Measurements from ENCODE around the gene KRTAP5-5. TPM values are rescaled to one million over a fixed set of nuclear protein-coding genes. Genes with fewer than 3 reads are reported as not detected.
"Not testable (repeated sequence)": the region's sequence is repeated elsewhere in the genome, so short reads cannot be mapped to it uniquely, and the experiment has no call there.

KRTAP5-5 gene
- polyA plus RNA-seq, 1 donor from 2014 or later: not detected

DNA sequence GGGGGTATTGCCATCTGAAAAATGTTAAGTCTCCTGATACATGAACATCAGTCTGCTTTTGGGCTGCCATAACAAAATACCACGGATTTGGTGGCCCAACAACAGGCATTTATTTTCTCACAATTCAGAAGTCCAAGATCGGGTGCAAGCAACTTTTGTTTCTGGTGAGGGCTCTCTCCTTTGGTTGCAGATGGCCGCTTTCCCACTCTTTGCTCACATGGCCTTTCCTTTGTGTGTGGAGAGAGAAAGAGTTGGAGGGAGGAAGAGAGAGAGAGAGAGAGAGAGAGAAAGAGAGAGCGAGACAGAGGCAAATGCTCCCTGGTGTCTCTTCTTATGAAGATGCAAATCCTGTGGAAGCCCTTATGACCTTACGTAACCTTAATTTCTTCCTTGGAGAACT is 28.9 kb upstream of the KRTAP5-5 start:
- H2AFZ ChIP-seq (ENCODE audit: low read depth, low read length): no peak overlapping the region
- H3K9me2 ChIP-seq (ENCODE audit: insufficient read depth, low read length): no peaks in the 10 kb centered on the region
- H4K20me1 ChIP-seq (ENCODE audit: insufficient read depth): no peaks in the 10 kb centered on the region
- H3K36me3 ChIP-seq (ENCODE audit: insufficient read depth, low read length): no peaks in the 10 kb centered on the region
- TF ChIP-seq RAD21 (conservative IDR thresholded peaks at IDR 0.05): no peak
- no peak for TF ChIP-seq EP300 (conservative IDR thresholded peaks at IDR 0.05; ENCODE audit: poor library complexity, severe bottlenecking)
- TF ChIP-seq, protein P1, sequence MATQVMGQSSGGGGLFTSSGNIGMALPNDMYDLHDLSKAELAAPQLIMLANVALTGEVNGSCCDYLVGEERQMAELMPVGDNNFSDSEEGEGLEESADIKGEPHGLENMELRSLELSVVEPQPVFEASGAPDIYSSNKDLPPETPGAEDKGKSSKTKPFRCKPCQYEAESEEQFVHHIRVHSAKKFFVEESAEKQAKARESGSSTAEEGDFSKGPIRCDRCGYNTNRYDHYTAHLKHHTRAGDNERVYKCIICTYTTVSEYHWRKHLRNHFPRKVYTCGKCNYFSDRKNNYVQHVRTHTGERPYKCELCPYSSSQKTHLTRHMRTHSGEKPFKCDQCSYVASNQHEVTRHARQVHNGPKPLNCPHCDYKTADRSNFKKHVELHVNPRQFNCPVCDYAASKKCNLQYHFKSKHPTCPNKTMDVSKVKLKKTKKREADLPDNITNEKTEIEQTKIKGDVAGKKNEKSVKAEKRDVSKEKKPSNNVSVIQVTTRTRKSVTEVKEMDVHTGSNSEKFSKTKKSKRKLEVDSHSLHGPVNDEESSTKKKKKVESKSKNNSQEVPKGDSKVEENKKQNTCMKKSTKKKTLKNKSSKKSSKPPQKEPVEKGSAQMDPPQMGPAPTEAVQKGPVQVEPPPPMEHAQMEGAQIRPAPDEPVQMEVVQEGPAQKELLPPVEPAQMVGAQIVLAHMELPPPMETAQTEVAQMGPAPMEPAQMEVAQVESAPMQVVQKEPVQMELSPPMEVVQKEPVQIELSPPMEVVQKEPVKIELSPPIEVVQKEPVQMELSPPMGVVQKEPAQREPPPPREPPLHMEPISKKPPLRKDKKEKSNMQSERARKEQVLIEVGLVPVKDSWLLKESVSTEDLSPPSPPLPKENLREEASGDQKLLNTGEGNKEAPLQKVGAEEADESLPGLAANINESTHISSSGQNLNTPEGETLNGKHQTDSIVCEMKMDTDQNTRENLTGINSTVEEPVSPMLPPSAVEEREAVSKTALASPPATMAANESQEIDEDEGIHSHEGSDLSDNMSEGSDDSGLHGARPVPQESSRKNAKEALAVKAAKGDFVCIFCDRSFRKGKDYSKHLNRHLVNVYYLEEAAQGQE (IDR thresholded peaks at IDR 0.05; ENCODE audit: borderline replicate concordance): no peak
- TF ChIP-seq POLR2AphosphoS5 (IDR thresholded peaks at IDR 0.05): no peak
- no peak for TF ChIP-seq SMC3 (conservative IDR thresholded peaks at IDR 0.05; ENCODE audit: poor library complexity)
- TF ChIP-seq, protein P2, sequence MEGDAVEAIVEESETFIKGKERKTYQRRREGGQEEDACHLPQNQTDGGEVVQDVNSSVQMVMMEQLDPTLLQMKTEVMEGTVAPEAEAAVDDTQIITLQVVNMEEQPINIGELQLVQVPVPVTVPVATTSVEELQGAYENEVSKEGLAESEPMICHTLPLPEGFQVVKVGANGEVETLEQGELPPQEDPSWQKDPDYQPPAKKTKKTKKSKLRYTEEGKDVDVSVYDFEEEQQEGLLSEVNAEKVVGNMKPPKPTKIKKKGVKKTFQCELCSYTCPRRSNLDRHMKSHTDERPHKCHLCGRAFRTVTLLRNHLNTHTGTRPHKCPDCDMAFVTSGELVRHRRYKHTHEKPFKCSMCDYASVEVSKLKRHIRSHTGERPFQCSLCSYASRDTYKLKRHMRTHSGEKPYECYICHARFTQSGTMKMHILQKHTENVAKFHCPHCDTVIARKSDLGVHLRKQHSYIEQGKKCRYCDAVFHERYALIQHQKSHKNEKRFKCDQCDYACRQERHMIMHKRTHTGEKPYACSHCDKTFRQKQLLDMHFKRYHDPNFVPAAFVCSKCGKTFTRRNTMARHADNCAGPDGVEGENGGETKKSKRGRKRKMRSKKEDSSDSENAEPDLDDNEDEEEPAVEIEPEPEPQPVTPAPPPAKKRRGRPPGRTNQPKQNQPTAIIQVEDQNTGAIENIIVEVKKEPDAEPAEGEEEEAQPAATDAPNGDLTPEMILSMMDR (IDR thresholded peaks at IDR 0.05; ENCODE audit: poor library complexity, severe bottlenecking): no peak
- TF ChIP-seq MXI1 (conservative IDR thresholded peaks at IDR 0.05; ENCODE audit: poor library complexity, severe bottlenecking): no peak
- TF ChIP-seq EZH2 (IDR thresholded peaks at IDR 0.05; ENCODE audit: borderline replicate concordance, insufficient read depth, low read length, poor library complexity, severe bottlenecking): no peak
- H3F3A ChIP-seq (ENCODE audit: insufficient read depth, low read length, poor library complexity, severe bottlenecking): no peaks in the 10 kb centered on the region
- no peaks in the 10 kb centered on the region for H3K9me3 ChIP-seq (ENCODE audit: low read length)
- H3K4me2 ChIP-seq (ENCODE audit: low read length): no peak overlapping the region
- H3K27ac ChIP-seq (ENCODE audit: low read length): no peak overlapping the region
- no peaks in the 10 kb centered on the region for H3K79me2 ChIP-seq (replicated peaks; ENCODE audit: insufficient read depth, low read length)
- H3K4me3 ChIP-seq (ENCODE audit: low read length): no peak overlapping the region
- H3K27me3 ChIP-seq (ENCODE audit: insufficient read depth, low read depth, low read length): no peaks in the 10 kb centered on the region
- H3K9ac ChIP-seq (ENCODE audit: low read length): no peak overlapping the region

DNA sequence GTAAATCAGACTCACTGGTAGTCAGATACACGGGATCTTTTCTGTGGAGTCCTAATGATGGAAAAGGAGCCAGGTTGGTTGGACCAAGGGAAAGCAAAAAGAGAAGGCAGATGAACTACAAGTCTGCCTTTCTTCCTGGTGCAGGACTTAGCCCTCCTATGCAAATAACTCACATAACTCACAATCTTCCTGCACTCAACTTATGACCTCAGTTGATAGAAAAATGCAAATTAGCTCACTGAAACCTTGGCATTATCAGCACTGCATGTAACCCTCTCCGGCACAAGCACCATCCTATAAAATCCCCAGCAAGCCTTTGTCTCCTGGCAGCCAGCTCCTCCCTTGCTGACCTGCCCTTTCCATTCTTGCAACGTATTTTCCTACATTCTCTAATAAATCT is 27.9 kb upstream of the KRTAP5-5 start:
- H3K9me2 ChIP-seq (ENCODE audit: insufficient read depth, low read length); H3F3A ChIP-seq (ENCODE audit: insufficient read depth, low read length, poor library complexity, severe bottlenecking); H3K27me3 ChIP-seq (ENCODE audit: insufficient read depth, low read depth, low read length); H3K4me2 ChIP-seq (ENCODE audit: low read length); H3K27ac ChIP-seq (ENCODE audit: low read length); H3K9ac ChIP-seq (ENCODE audit: low read length); H3K36me3 ChIP-seq (ENCODE audit: insufficient read depth, low read length); H3K9me3 ChIP-seq (ENCODE audit: low read length); H4K20me1 ChIP-seq (ENCODE audit: insufficient read depth); H3K79me2 ChIP-seq (replicated peaks; ENCODE audit: insufficient read depth, low read length); H3K4me3 ChIP-seq (ENCODE audit: low read length); H2AFZ ChIP-seq (ENCODE audit: low read depth, low read length): not testable (repeated sequence)

DNA sequence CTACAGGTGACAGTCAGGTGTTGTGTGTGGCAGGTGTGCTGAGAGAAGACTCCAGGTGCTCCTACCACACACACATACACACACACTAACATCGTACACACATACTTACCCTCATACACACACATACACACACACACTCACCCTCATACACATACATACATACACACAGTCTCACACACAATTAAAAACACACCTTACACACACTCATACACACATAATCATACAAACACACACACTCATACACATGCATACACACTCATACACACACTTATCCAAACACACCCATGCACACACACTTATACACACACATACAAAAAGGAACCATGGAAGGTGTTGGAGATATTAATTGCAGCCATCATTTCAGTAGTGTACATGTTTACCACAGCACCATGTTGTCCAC is 25.9 kb upstream of the KRTAP5-5 start:
- Histone ChIP-seq H4K20me1 (ENCODE audit: insufficient read depth) (no peaks in the 10 kb centered on the region), H3K9me3 (ENCODE audit: low read length) (no peaks in the 10 kb centered on the region), H3K27me3 (ENCODE audit: insufficient read depth, low read depth, low read length) (no peaks in the 10 kb centered on the region), H3K9me2 (ENCODE audit: insufficient read depth, low read length) (no peaks in the 10 kb centered on the region), H3K27ac (ENCODE audit: low read length) (no peak overlapping the region), H3F3A (ENCODE audit: insufficient read depth, low read length, poor library complexity, severe bottlenecking) (no peaks in the 10 kb centered on the region), H2AFZ (ENCODE audit: low read depth, low read length) (no peak overlapping the region), H3K79me2 (replicated peaks; ENCODE audit: insufficient read depth, low read length) (no peaks in the 10 kb centered on the region), H3K4me2 (ENCODE audit: low read length) (no peak overlapping the region), H3K4me3 (ENCODE audit: low read length) (no peak overlapping the region), H3K36me3 (ENCODE audit: insufficient read depth, low read length) (no peaks in the 10 kb centered on the region), H3K9ac (ENCODE audit: low read length) (no peak overlapping the region)
- TF ChIP-seq EZH2 (IDR thresholded peaks at IDR 0.05; ENCODE audit: borderline replicate concordance, insufficient read depth, low read length, poor library complexity, severe bottlenecking) (no peak), EP300 (conservative IDR thresholded peaks at IDR 0.05; ENCODE audit: poor library complexity, severe bottlenecking) (no peak), TAF1 (IDR thresholded peaks at IDR 0.05; ENCODE audit: low read depth) (no peak), SMC3 (conservative IDR thresholded peaks at IDR 0.05; ENCODE audit: poor library complexity) (no peak), MXI1 (conservative IDR thresholded peaks at IDR 0.05; ENCODE audit: poor library complexity, severe bottlenecking) (no peak), POLR2AphosphoS5 (IDR thresholded peaks at IDR 0.05) (no peak), RAD21 (conservative IDR thresholded peaks at IDR 0.05) (no peak)
- TF ChIP-seq, protein P1 (IDR thresholded peaks at IDR 0.05; ENCODE audit: borderline replicate concordance): no peak
- TF ChIP-seq, protein P2 (IDR thresholded peaks at IDR 0.05; ENCODE audit: poor library complexity, severe bottlenecking): no peak
